Gastroesophageal sphincter (tissue), 4 donors: ENCODE measurements around the gene STK25. TPM values are rescaled to one million over a fixed set of nuclear protein-coding genes. Genes with fewer than 3 reads are reported as not detected.
"Not testable (repeated sequence)": the region's sequence is repeated elsewhere in the genome, so short reads cannot be mapped to it uniquely, and the experiment has no call there.

Experiments
- ATAC-seq: fragments of 150-250 bp; one replicate; pipeline ENCODE4 v1.9.1; 2016; ENCODE audit warnings: mild to moderate bottlenecking, moderate library complexity
- H3K27ac ChIP-seq, 4 donors: fragments of 200-600 bp; sonication (generic) in 3 of 4; 1 replicate in 3 of 4; 2 replicates in 1 of 4; pipeline ENCODE4 v1.5.1; 2016 to 2019
- H3K27me3 ChIP-seq: fragments of 200-600 bp; sonication (generic); one replicate; pipeline ENCODE4 v1.5.1; 2019
- H3K36me3 ChIP-seq, 2 donors: fragments of 200-600 bp; sonication (generic); one replicate each; pipeline ENCODE4 v1.5.1; 2019; ENCODE audit warnings: control low read depth in 1 of 2
- H3K4me1 ChIP-seq, 3 donors: fragments of 200-600 bp; sonication (generic); 1 replicate in 2 of 3; 2 replicates in 1 of 3; pipeline ENCODE4 v1.5.1; 2016 to 2019; ENCODE audit warnings: control low read depth in 2 of 3
- H3K4me3 ChIP-seq, 2 donors: fragments of 200-600 bp; sonication (generic); one replicate each; pipeline ENCODE4 v1.5.1; 2019; ENCODE audit warnings: mild to moderate bottlenecking in 1 of 2, moderate library complexity in 1 of 2
- H3K9me3 ChIP-seq, 3 donors: fragments of 200-600 bp; sonication (generic); one replicate each; pipeline ENCODE4 v1.5.1; 2017 to 2019; ENCODE audit warnings: control low read depth in 2 of 3
- EP300 ChIP-seq: sonication (generic); formaldehyde crosslinking; IDR thresholded peaks from one replicate; pipeline ENCODE4 v1.6.1; 2017; ENCODE audit warnings: antibody characterized with exemption, mild to moderate bottlenecking
- POLR2A ChIP-seq, 2 donors: fragments of 450-650 bp; IDR thresholded peaks; one replicate each; pipeline ENCODE4 v1.6.1; 2017; ENCODE audit warnings: antibody characterized with exemption in 2 of 2, mild to moderate bottlenecking in 2 of 2, moderate library complexity in 1 of 2
- POLR2AphosphoS5 ChIP-seq: sonication (generic); formaldehyde crosslinking; IDR thresholded peaks from one replicate; pipeline ENCODE4 v1.6.1; 2017; ENCODE audit warnings: antibody characterized with exemption
- WGBS, 2 donors: methylation state at CpG; one replicate each; pipeline ENCODE4 v1.1.5; 2018; ENCODE audit warnings: low coverage in 1 of 2; 5-methylcytosine and 5-hydroxymethylcytosine counted together
- total RNA-seq, 4 donors: library from RNA; depleted of rRNA; stranded (reverse); fragments of >200 nt; gene quantifications; one replicate each; pipeline ENCODE4 v1.1.0, GENCODE V29; 2016
- TF ChIP-seq, protein P1 (sequence below), 4 experiments: fragments of 200-600 bp in 2 of 4; fragments of 450-650 bp in 2 of 4; sonication (generic) in 1 of 4; IDR thresholded peaks; one replicate each; pipeline ENCODE4 v1.5.1; 2017 to 2019; ENCODE audit warnings: antibody characterized with exemption in 4 of 4, mild to moderate bottlenecking in 2 of 4, moderate library complexity in 2 of 4

Gene STK25
- total RNA-seq, 4 donors from 2014 or later: 125 to 234 (median 174) TPM

DNA sequence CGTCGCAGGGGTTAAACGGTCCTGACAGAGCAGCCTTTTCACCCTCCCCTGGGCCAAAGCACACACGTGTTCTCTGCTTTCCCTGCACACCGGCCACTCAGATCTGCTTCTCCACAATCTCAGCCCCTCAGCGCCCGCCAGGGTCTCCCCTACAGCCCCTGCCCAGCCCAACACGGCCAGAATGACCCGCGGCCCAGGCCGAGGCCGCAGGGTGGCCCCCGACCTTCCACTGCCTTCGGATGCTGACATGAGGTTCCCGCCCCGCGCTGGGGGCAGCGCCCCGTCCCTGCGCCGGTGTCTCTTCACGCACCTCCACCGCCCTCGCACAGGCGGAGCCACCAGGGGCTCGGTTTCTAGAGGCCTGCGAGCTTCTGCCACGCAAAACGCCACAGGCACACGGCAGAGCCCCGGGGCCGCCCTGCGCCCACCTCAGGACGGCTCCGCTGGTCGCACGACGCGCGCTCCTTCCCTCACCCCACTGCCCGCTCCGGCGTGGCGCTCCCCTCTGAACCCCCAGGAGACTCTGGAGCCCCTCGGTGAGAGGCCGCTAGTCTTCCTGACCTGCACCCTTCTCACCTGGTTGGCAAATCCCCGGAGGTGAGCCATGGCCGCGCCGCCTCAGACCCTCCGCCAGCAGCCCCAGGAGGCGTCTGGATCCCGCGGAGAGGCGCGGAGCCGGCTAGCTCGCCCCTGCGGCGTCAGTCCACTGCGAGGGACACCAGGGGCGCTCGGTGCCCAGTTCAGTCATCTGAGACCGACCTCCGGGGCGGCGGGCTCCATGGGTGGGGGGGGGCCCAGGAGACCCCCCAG, 749 bp downstream of the STK25 start:
- Histone ChIP-seq H3K27ac (peak overlapping the region; percentile 60 to 93 (median 88)), H3K36me3 (peaks cover 0 to 11% of the 10 kb centered on the region in 2 donors), H3K4me1 (peaks cover 0 to 47% (median 35%) of the 10 kb centered on the region in 3 donors), H3K4me3 (peak overlapping the region; percentile 89 to 100), H3K27me3 (no peaks in the 10 kb centered on the region), H3K9me3 (no peaks in the 10 kb centered on the region)
- WGBS, 2 donors: 0% methylated on average over 3 of the region's 67 CpGs; no CpG with 5 or more reads in 1 of the 2 donors
- TF ChIP-seq, protein P1, sequence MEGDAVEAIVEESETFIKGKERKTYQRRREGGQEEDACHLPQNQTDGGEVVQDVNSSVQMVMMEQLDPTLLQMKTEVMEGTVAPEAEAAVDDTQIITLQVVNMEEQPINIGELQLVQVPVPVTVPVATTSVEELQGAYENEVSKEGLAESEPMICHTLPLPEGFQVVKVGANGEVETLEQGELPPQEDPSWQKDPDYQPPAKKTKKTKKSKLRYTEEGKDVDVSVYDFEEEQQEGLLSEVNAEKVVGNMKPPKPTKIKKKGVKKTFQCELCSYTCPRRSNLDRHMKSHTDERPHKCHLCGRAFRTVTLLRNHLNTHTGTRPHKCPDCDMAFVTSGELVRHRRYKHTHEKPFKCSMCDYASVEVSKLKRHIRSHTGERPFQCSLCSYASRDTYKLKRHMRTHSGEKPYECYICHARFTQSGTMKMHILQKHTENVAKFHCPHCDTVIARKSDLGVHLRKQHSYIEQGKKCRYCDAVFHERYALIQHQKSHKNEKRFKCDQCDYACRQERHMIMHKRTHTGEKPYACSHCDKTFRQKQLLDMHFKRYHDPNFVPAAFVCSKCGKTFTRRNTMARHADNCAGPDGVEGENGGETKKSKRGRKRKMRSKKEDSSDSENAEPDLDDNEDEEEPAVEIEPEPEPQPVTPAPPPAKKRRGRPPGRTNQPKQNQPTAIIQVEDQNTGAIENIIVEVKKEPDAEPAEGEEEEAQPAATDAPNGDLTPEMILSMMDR (IDR thresholded peaks at IDR 0.05): peak in 2 of 4 experiments; percentile 22 to 35
- TF ChIP-seq EP300 (no peak), POLR2A (IDR thresholded peaks at IDR 0.05) (no peak), POLR2AphosphoS5 (no peak)
- ATAC-seq: peak; percentile 32

DNA sequence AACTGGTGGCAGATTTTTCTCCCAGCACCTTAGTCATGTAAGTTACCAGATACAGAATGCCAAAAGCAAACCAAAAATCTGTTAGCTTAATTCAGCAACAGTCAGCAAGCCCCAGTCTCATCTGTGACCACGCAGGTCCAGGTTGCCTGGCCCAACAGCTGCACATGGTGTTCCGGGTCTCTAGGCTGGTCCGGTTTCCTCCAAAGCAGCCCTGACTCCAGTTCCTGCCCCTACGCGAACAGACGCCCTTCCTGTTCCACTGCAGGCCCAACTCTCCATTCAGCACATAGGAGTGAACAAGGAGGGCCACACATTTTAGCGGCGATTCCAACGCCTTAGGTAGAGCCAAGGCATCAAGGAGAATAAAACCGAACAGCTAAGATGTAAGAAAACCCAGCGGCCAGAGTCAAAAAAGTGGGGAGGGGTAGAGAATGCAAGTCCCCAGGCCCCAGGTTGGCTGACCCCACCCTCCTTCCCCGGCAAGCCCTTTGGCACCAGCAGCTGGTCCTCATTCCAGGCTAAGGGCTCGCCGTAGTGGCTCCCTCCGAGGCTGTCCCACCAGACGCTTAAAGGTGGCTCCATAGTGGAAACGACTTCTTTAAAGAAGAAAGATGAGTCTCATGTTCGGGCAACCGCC, 1.5 kb downstream of the STK25 start:
- ATAC-seq: no peak
- Histone ChIP-seq H3K4me1 (peaks cover 0 to 47% (median 35%) of the 10 kb centered on the region in 3 donors), H3K27ac (peak overlapping the region in 3 of 4 donors; percentile 86 to 93 (median 91)), H3K4me3 (peak overlapping the region; percentile 89 to 100), H3K27me3 (no peaks in the 10 kb centered on the region), H3K9me3 (no peaks in the 10 kb centered on the region), H3K36me3 (peaks cover 0 to 16% of the 10 kb centered on the region in 2 donors)
- TF ChIP-seq, protein P1 (IDR thresholded peaks at IDR 0.05): no peak
- TF ChIP-seq POLR2A (IDR thresholded peaks at IDR 0.05): no peak
- no peak for TF ChIP-seq POLR2AphosphoS5
- TF ChIP-seq EP300: no peak
- WGBS, 2 donors: 7 to 71% methylated on average over 4 to 6 of the region's 19 CpGs

DNA sequence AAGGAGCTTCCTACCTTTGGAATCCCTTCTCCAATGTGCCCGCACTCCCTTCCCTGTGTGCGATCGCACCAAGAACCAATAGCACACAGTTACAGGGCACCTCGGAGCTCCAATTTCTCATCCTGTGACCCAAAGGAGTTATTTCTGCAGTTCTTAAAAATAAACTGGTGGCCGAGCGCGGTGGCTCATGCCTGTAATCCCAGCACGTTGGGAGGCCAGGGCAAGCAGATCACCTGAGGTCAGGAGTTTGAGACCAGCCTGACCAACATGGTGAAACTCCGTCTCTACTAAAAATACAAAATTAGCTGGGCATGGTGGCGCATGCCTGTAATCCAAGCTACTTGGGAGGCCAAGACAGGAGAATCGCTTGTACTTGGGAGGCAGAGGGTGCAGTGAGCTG, 2.1 kb downstream of the STK25 start:
- peaks cover 0 to 47% (median 35%) of the 10 kb centered on the region in 3 donors for H3K4me1 ChIP-seq
- WGBS, 2 donors: 89 to 100% methylated on average over 5 to 9 of the region's 11 CpGs

DNA sequence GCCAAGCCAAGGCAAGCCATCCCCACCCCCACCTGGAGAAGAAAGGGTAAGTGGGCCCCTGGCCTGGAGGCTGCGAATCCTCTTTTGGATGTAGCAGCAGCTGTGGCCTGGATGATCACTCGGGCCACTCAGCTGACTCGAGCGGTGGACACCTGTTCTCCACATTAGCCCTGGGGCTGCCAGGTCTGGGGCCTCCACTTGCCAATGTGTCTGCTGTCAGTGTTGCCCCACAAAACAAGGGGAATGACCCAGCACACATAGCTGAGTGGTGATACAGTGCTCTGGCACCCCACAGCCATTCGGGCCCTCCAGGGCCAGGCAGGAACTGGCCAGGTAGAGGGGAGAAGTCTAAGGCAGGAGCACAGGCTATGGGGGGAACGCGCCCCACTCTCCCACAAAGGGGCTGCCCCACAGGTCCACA, 2.6 kb downstream of the STK25 start:
- Histone ChIP-seq H3K4me1 (peaks cover 0 to 47% (median 35%) of the 10 kb centered on the region in 3 donors), H3K9me3 (no peaks in the 10 kb centered on the region), H3K36me3 (peaks cover 0 to 27% of the 10 kb centered on the region in 2 donors), H3K27ac (no peak overlapping the region), H3K4me3 (no peak overlapping the region), H3K27me3 (no peaks in the 10 kb centered on the region)
- TF ChIP-seq POLR2AphosphoS5 (no peak), EP300 (no peak), POLR2A (IDR thresholded peaks at IDR 0.05) (no peak)
- TF ChIP-seq, protein P1 (IDR thresholded peaks at IDR 0.05): no peak
- no peak for ATAC-seq
- WGBS, 2 donors: no CpG with 5 or more reads among the region's 7 CpGs

More for the DNA sequence above, 2.1 kb downstream of the STK25 start:
- H3K27me3 ChIP-seq, ATAC-seq, H3K9me3 ChIP-seq, H3K27ac ChIP-seq: not testable (repeated sequence)
- peak overlapping the region in 1 of 2 donors; percentile 100 for H3K4me3 ChIP-seq
- peaks cover 0 to 22% of the 10 kb centered on the region in 2 donors for H3K36me3 ChIP-seq

DNA sequence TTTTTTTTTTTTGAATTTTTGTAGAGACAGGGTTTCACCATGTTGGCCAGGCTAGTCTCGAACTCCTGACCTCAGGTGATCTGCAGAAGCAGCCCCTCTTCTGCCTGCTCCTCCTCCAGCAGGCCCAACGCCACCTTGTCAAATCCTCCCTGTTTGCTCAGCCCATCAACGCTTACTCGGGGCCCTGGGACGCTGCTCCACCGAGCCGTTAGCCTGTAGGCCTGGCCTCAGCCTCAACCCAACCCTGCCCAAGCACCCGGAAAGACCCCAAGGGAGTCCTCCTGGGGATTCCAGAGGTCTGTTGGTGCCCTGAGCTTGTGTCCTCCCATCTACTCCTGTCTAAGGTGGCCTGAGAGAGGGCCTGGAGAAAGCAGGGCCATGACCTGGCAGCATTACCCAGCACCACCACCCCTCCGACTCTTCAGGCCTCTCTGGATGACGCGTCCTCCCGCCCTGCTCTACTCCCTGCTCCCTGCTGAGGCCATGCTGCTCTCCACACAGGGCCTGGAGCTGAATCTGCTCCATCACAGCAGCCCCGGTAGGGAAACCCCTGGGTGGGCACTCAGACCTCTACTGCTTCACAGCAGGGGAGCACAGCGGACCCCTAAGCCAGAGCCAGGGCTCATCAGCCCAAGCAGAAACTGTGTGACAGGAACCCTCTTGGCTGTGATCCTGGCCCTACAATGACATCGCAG, 3.2 kb downstream of the STK25 start:
- Histone ChIP-seq H3K27ac (no peak overlapping the region), H3K27me3 (no peaks in the 10 kb centered on the region), H3K4me1 (peaks cover 0 to 47% (median 35%) of the 10 kb centered on the region in 3 donors), H3K4me3 (no peak overlapping the region), H3K36me3 (peaks cover 0 to 33% of the 10 kb centered on the region in 2 donors), H3K9me3 (no peaks in the 10 kb centered on the region)
- WGBS, 2 donors: 100% methylated on average over 1 of the region's 15 CpGs; no CpG with 5 or more reads in 1 of the 2 donors
- no peak for ATAC-seq
- TF ChIP-seq POLR2AphosphoS5 (no peak), EP300 (no peak), POLR2A (IDR thresholded peaks at IDR 0.05) (no peak)
- TF ChIP-seq, protein P1 (IDR thresholded peaks at IDR 0.05): no peak
